Hematopoietic multipotent progenitor cell treated with erythropoietin and hydrocortisone succinate and interleukin-3 and kit ligand, for 17 days (in vitro differentiated cells): Measurements from ENCODE around the gene SULF2.

Source experiments
- DNase-seq: peaks from one replicate; pipeline ENCODE4 v3.0.0-alpha.2; 2015; ENCODE audit warnings: low spot score

SULF2 gene

DNA sequence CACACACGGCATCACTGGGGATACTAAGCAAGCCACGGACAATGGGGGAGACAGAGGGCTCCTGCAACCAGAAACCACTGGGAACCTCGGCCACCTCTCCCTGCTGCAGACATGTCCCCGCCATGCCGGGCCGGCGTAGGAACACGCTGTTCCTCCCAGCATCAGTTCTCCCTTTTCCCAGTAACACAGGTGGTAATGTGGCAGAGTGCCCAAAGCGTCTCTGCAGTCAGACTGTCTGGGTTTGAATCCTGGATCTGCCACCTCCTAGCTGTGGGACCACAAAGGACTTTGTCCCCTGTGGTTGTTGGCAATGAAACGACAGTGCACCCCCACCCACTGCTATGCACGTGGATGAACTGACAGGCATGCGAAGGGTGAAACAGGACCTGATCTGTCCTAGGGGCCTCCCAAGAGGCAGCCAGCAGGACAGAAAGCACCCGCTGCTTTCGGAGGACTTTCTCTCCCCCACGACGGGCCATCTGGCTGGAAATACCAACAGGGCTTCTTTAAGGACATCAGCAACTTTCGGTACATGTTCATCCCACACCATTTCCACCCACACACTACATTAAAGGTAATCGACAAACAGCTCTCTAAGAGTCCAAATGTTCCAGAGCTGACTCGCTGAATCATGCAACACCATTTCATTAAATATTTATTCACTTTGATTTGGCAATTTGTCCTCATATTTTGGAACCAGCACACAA, 74.1 kb downstream of the SULF2 start:
- DNase-seq: no peak

DNA sequence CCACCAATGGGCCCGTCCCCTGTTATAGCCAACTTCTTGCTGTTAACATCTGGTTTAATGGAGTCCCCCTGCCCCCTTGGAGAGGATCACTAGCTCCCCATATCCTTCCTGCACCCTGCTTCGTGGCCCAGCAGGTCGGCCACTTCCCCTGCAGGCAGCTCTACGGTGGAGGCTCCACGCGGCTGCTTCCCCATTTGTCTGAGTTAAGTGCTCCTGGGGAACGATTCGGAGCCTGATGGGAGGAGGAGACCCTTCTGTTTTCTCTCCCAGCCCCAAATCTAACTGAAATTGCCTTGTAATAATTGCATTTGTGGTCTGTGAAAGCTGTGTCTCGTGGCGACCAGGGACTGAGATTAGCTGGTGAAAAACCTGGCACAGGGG, 74.6 kb downstream of the SULF2 start:
- no peak for DNase-seq

DNA sequence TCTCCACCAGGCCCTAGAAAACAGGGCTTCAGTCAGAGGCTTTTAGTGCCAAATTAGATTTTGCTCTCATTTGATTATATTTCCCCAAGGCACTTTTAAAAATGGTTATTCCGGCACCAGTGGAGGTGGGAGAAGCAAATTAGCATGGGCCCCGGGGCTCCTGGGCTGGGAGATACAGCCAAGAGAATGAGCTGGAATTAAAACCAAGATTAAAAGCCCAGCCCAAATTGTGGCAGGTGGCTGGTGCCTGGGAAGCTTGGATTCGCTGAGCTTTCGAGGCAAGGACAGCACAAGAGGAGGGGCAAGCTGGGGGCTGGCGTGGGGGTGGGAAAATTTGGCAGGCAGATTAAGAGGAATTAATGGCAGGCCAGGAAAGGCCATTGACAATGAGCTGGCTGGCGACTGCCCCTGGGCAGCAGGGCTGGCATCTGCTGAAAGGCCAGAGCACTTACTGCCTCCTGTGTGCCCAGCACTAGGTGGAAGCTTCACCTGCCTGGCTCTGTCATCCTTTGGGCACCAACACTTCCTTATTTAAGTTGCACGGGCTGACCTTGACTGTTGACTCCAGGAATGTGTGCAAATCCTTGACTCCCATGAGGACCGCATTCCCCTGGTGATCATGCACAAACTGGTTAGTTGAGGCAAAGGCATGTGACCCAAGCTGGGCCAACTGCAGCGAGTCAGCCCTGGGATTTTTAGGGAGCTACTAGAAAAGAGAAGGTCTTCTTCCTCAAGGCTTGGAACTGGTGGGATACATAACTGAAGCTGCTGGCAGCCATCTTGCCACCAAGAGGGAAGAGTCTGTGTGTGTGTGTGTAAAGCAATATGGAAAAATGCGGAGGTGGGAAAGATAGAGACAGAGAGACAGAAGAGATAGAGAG, 76.1 kb downstream of the SULF2 start:
- no peak for DNase-seq

DNA sequence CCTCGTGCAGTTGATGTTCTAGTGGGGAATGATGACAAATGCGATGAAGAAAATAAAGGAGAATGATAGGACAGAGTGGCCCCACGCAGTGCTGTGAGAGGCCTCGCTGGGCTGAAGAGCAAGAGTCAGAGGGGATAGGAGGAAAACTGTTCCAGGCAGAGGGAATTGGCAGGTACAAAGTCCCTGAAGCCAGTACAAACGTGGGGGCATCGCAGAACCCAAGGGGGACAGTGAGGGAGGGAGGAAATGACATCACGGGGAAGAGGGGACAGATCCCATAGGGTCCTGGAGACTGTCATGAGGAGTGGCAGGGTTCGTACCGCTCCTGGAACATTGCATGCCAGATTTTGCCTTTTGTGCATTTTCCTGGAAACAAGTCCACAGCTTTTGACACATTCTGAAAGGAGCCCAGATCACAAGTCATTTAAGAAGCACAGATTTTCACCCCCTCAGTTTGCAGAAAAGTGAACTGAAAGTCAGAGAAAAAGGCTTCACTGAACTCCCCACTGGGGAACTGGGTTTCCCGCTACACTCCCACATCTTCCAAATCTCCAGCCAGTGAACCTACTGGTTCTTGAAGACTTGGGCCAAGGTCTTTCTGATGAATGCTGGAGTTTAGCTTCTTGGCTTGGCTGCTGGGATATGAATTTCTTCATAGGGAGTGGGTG, 77.0 kb downstream of the SULF2 start:
- DNase-seq: no peak

DNA sequence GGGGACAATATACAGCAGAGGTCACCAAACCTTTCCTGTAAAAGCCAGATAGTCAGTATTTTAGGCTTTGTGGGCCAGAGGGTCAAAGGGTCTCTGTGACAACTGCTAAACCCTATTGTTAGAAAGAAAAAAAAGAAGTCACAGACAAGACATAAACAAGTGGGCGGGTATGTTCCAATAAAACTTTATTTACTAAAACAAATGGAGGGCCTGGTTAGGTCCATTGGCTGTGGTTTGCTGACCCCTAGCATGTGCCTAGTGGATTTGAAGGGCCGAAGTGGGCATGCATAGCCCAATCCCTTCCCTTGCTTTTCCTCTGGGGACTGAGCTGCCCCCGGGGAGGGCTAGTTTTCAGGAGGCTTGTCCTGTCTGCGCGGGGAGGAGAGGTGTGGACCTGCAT, 78.9 kb downstream of the SULF2 start:
- no peak for DNase-seq

DNA sequence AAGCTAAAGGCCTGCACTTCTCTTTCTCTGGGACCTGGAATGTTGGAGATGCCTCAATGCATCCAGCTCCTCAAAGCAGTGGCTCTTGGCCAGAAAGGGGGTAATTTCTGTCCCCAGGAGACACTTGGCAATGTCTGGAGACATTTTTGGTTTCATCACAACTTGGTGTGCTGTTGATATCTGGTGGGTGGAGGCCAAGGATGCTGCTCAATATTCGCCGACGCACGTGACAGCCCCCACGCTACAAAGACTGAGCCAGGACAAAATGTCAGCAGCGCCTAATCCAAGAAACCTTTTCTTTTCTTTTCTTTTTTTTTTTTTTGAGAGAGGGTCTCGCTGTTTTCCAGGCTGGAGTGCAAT, 79.8 kb downstream of the SULF2 start:
- no peak for DNase-seq

DNA sequence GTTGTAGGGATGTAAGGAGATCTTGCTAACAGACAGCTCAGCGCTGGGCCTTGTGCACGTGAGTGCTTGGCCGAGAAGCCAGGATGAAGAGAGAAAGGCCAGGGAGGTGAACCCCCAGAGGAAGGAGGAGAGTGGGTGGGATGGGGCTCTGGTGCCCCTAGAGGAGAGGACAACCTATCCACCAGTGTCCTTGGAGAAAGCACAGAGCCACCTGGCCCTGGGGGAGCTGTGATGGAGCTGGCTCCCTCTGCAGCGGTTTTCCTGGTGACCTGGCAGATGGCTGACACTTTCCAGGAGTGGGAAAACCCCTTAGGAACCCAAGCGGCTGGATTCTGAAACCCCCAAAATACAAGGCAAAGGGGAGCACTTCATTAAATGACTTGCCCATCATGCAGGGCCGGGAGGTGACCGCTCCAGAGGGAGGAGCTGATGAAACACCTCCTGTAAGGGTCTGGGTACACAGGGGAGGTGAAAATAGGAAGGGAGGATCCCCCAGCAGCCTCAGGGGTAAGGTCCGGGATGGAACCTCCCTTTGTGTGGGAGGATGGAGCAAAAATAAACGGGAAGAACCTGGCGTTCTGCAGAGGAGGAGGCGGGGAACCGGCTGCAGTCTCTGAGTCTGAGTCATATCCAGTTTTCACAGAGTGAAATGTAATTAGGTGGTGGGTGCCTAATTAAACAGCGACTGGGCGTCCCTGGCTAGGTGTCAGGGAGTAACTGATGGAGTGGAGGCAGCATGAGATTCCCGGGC, 80.4 kb downstream of the SULF2 start:
- DNase-seq: no peak

DNA sequence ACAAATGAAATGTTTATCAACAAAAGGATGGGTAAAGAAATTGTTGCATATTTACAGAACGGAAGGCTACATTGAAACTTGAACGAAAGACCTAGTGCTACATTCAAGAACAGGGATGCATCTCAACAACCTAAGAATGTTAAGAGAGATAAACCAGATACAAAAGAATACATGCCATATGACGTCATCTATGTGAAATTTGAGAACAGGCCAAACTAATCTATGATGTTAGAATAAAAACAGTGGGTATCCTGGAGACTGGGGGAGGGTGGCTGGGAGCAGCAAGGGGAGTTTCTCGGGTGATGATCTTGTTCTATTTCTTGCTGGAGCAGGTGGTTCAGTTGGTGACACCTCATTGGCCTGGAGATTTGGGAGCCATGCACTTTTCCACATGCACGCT, 81.5 kb downstream of the SULF2 start:
- no peak for DNase-seq

DNA sequence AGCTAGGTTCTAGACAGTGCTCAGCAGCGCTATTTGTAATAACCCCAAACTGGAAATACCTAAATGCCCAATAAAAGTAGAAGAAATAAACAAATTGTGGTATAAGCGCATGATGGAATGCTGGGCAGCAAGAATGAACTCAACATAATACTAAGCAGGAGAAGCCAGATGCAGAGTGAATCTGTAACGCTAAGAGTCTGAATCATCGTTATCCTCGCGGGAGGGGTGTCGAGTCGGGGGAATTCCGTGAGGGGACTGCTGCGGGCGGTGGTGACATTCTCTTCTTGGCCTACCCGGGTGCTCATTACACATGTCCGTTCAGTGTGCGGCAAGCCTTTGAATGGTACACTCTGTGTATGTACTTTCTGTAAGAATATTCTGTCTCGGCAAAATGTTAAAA, 83.7 kb downstream of the SULF2 start:
- no peak for DNase-seq

DNA sequence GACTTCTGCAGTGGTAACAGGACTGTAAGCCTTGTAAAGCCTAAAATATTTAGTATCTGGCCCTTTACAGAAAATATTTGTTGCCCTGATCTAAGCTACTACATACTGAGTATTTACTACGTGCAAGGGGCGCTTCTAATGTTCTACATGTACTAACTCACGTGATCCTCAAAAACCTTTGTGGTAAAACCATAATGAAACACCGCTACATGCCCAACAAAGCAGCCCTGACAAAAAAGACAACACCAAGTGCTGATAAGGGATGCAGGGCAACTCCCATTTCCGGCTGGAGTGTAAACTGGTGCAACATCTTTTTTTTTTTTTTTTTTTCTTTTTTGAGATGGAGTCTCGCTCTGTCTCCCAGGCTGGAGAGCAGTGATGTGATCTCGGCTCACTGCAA, 85.0 kb downstream of the SULF2 start:
- DNase-seq: no peak

DNA sequence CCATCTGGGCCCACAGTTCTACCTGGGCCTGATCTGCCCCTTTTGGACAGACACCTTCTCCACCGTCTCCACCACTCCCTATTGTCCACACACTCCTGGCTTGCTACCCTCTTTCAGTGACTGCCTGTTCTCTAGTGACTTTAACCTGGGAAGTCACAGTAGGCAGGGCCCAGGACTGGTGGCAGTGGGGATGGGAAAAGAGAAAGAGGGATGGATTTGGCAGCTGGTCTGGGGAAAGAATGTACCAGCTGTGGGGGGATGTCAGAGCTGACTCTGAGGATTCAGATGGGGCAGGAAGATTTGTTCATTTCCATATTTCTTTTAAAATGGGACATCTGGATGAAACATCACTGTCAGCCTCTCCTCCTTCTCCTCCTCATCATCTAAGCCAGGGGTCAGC, 85.5 kb downstream of the SULF2 start:
- no peak for DNase-seq

DNA sequence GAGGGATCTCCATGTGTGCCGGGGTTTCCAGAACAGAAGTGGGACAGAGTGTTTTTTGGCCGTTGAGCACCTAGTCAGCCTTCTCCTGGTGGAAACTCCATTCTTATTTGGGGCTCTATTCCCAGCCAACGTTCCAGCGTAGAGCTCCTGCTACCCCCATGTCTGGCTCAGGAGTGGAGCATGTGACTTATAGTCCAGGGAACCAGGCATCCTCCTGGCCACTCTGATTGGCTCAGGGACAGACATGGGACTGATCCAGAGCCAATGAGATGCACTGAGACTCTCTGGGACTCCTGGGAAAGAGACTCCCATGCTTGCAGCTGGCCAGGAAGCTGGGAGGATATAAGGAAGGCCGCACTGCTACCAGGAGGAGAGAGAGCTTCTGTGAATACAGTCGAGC, 87.1 kb downstream of the SULF2 start:
- DNase-seq: no peak

DNA sequence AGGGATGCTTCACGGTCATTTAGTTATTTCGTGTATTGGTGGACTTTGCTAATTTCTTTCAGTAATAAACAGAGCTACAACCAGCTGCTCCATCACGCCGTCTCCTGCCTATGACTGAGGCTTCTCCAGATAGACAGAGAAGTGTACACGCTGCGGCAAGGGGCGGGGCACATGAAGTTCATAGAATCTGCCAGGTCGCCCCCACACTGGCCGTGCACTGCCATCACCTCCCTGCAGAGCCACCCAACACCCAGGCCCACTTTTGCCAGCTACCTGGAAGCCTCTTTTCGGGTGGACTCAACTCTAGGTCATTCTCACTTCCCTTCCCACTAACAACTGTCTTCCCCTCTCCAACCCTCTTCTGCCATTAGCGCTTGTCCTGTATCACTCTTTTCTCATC, 88.4 kb downstream of the SULF2 start:
- no peak for DNase-seq

DNA sequence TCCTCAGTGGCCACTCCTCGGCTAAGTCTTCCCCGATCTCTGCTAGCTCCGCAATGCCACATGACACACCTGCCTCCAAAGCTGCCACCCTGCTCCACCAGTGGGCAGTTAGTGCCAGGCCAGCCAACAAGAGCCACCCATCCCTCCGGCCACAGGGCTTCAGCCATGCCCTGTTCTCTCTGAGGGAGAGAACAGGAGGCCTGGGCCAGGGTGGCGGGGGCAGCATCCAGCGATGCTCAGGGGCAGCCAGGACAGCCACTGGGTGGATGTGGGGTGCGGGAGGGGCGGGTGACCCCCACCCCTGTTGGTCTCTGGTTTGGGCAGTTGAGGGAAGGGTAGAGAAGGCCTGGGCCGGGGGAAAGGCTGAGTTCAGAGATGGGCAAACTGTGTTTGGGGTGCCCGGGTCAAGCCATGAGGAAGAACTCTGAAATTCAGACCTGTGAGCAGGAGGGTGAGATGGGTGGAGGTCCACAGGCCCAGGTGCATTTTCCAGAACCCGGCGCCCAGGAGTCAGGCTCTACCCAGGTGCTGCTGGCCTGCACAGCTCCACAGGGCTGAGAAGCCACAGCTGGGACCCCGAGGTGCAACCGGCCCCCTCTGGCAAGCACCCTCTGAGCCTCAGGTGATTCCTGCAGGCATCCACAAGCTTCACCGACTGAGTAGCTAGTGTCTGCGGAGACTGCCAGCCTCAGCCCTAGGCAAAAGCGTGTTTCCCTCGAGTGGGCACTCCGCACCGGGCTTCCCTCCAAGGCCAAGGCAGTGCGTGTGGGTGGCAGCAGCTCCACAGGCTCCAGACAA, 91.1 kb downstream of the SULF2 start:
- DNase-seq: no peak

DNA sequence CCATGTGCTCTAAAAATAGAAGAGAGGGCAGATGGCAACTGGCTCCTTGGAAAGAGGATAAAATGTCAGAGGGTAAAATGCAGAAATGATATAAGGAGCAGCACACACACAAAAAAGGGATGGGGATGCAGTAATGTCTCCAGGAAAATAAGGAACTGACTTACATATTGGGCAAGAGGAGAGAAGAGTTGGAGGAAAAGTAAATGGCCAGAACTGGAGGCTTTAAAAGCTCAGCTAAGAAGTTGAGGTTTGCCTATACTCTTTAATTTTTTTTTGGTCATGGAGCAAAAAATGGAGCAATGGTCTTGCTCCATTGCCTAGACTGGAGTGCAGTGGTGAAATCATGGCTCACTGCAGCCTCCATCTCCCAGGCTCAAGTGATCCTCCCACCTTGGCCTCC, 93.7 kb downstream of the SULF2 start:
- DNase-seq: no peak

DNA sequence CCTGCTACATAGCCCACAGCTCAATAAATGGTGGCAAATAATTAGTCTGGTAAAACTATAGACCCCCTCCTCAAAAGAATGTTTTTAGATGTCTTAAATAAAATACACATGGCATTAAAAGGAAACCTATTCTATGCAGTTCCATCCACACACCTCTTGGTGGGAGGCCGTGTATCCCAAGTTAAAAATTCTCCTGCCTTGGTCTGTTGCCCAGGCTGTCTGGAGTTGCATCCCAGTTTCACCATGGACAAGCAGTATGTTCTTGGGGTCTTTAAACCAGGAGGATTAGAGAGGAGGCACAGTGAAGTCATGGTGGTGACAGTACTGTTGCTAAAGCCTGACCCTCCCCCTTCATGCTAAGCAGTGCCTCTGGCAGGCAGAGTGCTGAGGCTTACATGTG, 95.5 kb downstream of the SULF2 start:
- DNase-seq: no peak

DNA sequence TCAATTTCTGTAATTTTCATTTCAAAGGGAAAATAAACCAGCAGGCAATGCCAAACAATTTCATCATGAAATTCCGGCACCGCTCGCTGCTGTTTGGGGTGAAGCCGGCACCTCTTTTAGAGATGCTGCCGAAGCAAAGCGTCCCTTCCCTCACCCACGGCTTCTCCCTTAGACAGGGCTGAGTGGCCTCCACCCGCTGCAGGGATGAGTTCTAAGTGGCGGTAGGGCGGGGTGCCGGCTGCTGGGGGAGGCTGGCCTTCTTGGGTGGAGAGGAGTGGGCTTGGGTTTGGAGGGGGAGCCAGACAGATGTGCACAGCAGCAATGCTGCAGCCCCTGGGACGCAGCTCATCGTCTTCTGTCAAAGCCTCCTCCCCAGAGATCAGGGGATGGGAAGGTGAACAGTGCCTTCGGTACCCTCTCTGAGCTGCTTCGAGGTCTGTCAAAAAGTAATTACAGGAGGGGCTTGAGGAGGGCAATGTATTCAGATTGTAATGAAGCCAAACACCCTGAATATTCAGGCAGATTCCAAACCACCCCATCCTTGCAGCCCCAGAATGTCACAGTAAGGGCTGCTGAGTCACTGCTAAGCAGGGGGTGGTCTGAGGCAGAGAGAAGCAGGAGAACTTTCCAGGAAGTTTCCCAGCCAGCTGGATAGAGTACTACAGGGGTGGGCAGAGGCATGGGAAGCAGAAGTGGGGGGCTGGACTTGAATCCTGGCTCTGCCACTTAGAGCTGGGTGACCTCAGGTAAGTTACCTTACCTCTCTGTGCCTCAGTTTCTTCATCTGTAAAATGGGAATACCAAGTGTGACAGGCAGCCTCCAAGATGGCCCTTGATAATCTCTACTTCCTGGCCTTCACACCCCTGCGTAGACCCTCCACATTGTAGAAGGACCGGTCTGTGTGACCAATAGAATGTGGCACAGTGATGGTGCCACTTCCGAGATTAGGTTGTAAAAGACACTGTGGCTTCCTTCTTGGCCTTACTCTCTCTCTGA, 96.6 kb downstream of the SULF2 start:
- DNase-seq: no peak

DNA sequence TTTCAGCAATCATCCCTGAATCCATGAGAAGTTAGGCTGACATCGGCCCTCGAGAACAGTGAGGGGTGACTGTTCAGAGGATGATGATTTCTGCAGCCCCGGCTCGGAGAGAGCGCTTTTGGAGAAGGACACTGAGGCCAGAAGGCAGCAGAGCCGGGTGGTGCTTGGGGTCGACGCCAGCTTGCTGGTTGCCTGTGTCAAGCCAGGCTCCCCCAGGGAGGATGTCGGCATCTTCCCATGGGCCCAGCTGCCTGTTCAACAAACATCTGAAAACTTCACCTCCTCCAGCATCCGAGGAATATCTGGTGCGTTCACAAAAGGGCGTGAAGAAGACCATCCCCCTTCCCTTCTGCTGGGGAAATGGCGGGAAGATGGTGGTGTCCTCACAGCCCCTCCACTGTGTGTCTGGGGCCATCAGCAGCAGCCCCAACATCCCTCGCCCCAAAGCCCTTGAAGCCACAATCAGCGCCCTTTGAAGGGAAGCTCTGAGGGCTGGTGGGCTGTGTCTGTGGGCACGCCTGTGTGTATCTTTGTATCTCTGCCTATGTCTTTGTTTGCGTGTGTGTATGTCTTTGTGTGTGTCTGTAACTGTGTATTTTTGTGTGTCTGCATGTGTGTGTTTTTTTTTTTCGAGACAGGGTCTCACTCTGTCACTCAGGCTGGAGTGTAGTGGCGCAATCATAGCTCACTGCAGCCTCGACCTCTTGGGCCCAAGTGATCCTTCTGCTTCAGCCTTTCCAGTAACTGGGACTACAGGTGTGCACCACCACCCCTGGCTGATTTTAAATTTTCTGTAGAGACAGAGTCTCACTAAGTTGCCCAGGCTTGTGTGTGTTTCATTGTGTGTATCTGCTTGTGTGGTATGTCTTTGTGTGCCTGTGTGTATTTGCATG, 97.9 kb downstream of the SULF2 start:
- DNase-seq: no peak

DNA sequence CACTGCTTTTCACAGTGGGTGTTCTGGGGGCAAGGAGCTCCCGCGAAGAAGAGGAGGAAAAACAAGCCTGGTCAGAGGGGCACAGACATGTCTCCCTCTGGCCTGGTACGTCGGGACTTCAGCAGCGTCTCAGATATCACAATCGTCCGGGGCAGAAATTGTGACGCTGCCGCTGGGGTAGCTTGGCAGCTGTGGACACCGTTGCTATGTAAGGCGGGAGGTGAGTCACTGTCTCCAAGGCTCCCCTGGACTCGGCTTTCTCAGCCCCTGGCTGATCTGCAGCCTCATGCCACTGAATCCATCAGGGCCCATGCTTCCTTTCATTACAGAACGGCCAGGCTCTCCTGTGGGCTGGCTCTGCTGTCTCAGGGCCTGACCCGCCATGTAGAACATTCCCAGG, 98.7 kb downstream of the SULF2 start:
- DNase-seq: no peak
